WTC11 (cell line): ENCODE results near the gene SPATA25.

Experiments
- CTCF ChIP-seq: fragments of 200-600 bp; IDR thresholded peaks from 2 replicates; pipeline ENCODE4 v1.8.0; 2022; ENCODE audit warnings: antibody characterized with exemption
- E2F1 ChIP-seq: sonication (generic); formaldehyde crosslinking; IDR thresholded peaks from 2 replicates; pipeline ENCODE4 v1.8.0; 2022; ENCODE audit warnings: mild to moderate bottlenecking, missing genetic modification reagents
- MAX ChIP-seq: sonication (generic); formaldehyde crosslinking; IDR thresholded peaks from 2 replicates; pipeline ENCODE4 v1.8.0; 2022; ENCODE audit warnings: mild to moderate bottlenecking, missing genetic modification reagents
- TP53 ChIP-seq: sonication (generic); formaldehyde crosslinking; IDR thresholded peaks from 2 replicates; pipeline ENCODE4 v1.8.1; 2023; ENCODE audit warnings: mild to moderate bottlenecking, missing genetic modification reagents

GRCh38 chr20:45882469-45883099, 4.8 kb downstream of the SPATA25 start:
- TF ChIP-seq E2F1 (CRISPR knock-in tag) (no peak), CTCF (no peak), MAX (CRISPR knock-in tag) (no peak), TP53 (CRISPR knock-in tag) (no peak)
